ENCODE data around the gene ENPP7. TPM values are rescaled to one million over a fixed set of nuclear protein-coding genes. Genes with fewer than 3 reads are reported as not detected.

ENPP7 gene
- polyA plus RNA-seq, 1 donor (not counting 4 experiments of a cell fraction or from before 2014, with no cell fraction given) = not detected

DNA sequence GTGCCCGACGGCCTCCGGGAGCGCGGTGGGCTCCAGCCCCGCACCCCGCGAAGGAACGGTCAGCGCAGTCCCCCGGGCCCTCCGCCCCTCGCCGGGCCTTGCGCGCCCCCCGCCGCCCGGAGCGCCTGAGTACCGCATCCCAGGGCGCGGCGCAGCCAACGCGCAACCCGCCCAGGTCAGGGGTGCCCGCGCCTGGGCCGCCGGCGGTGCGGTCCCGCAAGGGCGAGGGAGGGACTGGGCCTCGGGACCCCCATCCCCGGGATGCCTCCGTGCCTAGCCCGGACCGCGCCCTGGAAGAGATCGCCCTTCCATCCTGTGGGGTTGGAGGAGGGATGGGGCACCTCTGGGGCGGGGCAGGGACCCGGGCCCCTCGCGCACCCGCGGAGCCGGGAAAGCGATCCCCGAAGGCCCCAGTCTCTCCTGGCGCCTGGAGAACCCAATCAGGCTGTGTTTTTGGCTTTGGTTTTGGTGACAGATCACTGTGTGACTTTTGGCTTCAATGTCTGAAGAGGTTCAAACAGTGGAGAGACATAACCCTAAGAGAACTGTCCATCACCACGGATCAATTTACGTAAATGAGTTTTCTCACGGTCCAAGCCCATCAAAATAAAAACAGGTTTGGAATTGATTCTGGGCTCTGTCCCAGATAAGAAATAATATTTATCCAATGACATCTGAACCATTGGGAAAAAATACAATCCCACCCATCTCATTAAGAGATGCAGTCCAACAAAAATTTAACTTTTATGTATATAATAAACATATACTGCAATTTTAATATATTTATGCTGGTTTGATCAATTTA is 17.8 kb downstream of the ENPP7 start:
- no peak overlapping the region for H3K4me2 ChIP-seq (ENCODE audit: control insufficient read depth, extremely low read depth, insufficient read depth, low read depth, low read length)
- dilution Hi-C loops (cut with MboI; ENCODE audit: extremely low pct_ligation_motif_present, low sequenced_read_pairs) = no loop called here
- H3K9me3 ChIP-seq (ENCODE audit: control insufficient read depth, low read depth, low read length) = no peaks in the 10 kb centered on the region
- no peak for TF ChIP-seq EZH2 (IDR thresholded peaks at IDR 0.05; ENCODE audit: low read length)
- TF ChIP-seq CTCF (optimal IDR thresholded peaks at IDR 0.05 in 1 of 3, IDR thresholded peaks at IDR 0.05 in 1 of 3, conservative IDR thresholded peaks at IDR 0.05 in 1 of 3; ENCODE audit: extremely low read depth in 1 of 3, insufficient read depth in 2 of 3, low read length in 3 of 3) = no peak
- H4K20me1 ChIP-seq (ENCODE audit: control insufficient read depth, extremely low read depth, insufficient read depth, low read length) = no peaks in the 10 kb centered on the region
- no peak overlapping the region for H3K27ac ChIP-seq (ENCODE audit: control insufficient read depth, insufficient read depth, low read length)
- H3K4me3 ChIP-seq (ENCODE audit: control insufficient read depth in 2 of 3, extremely low read depth in 1 of 3, insufficient read depth in 2 of 3, low read depth in 1 of 3, low read length in 3 of 3) = no peak overlapping the region
- no peaks in the 10 kb centered on the region for H3K36me3 ChIP-seq (ENCODE audit: control insufficient read depth in 2 of 2, extremely low read depth in 1 of 2, insufficient read depth in 2 of 2, low read length in 2 of 2)
- H3K9me1 ChIP-seq (ENCODE audit: control insufficient read depth, extremely low read depth, insufficient read depth, low read length) = no peaks in the 10 kb centered on the region
- H3K27me3 ChIP-seq (ENCODE audit: control insufficient read depth, extremely low read depth, insufficient read depth, low read length) = peaks cover 51% of the 10 kb centered on the region
- no peak for FAIRE-seq
- H3K79me2 ChIP-seq (ENCODE audit: control insufficient read depth, insufficient read depth, low read length) = no peaks in the 10 kb centered on the region
- no peak overlapping the region for H2AFZ ChIP-seq (ENCODE audit: control insufficient read depth, low read length)
- DNase-seq (ENCODE audit: low read depth, low spot score) = no peak
- no peak overlapping the region for H3K9ac ChIP-seq (ENCODE audit: control insufficient read depth, extremely low read depth, insufficient read depth, low read length)
- H3K4me1 ChIP-seq (ENCODE audit: control insufficient read depth, extremely low read depth, insufficient read depth, low read length) = no peaks in the 10 kb centered on the region

DNA sequence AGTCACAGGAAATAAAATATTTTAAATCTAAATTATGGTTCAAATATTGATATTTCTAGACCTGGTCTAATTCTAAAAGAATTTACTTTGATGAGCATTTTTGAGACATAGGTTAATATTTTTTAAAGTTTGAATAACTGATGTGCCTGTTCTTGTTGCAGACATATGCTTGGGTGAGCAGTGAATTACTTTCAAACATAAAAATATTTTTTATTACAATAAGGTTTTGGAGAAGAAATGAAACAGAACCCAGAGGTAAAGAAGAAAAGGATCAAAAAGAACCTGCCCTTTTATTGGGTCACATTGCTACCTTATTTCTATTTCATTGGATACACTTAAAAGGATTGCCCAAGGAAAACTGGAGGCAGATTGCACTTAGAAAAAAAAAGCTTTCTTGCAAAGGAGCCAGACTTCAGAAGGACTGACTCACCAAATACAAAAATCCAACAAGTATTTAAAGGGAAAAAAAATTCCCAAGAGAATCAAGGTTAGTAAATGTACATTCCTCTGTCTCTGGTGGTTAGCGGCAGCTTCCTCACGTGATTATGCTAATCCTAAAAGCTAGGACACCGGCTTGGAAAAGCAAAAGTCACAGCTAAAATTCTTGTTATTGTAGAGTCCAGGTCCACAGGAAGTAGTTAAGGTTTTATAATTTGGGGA is 18.5 kb downstream of the ENPP7 start:
- no peaks in the 10 kb centered on the region for H4K20me1 ChIP-seq (ENCODE audit: control insufficient read depth, extremely low read depth, insufficient read depth, low read length)
- H3K4me3 ChIP-seq (ENCODE audit: control insufficient read depth in 2 of 3, extremely low read depth in 1 of 3, insufficient read depth in 2 of 3, low read depth in 1 of 3, low read length in 3 of 3) = no peak overlapping the region
- FAIRE-seq (no peak), DNase-seq (ENCODE audit: low read depth, low spot score) (no peak)
- H3K9me3 ChIP-seq (ENCODE audit: control insufficient read depth, low read depth, low read length) = no peaks in the 10 kb centered on the region
- no peak for TF ChIP-seq EZH2 (IDR thresholded peaks at IDR 0.05; ENCODE audit: low read length)
- TF ChIP-seq CTCF (optimal IDR thresholded peaks at IDR 0.05 in 1 of 3, IDR thresholded peaks at IDR 0.05 in 1 of 3, conservative IDR thresholded peaks at IDR 0.05 in 1 of 3; ENCODE audit: extremely low read depth in 1 of 3, insufficient read depth in 2 of 3, low read length in 3 of 3) = no peak
- H3K9ac ChIP-seq (ENCODE audit: control insufficient read depth, extremely low read depth, insufficient read depth, low read length) = no peak overlapping the region
- H3K79me2 ChIP-seq (ENCODE audit: control insufficient read depth, insufficient read depth, low read length) = no peaks in the 10 kb centered on the region
- dilution Hi-C loops (cut with MboI; ENCODE audit: extremely low pct_ligation_motif_present, low sequenced_read_pairs) = no loop called here
- H3K27ac ChIP-seq (ENCODE audit: control insufficient read depth, insufficient read depth, low read length) = no peak overlapping the region
- H3K9me1 ChIP-seq (ENCODE audit: control insufficient read depth, extremely low read depth, insufficient read depth, low read length) = no peaks in the 10 kb centered on the region
- no peak overlapping the region for H2AFZ ChIP-seq (ENCODE audit: control insufficient read depth, low read length)
- no peak overlapping the region for H3K4me2 ChIP-seq (ENCODE audit: control insufficient read depth, extremely low read depth, insufficient read depth, low read depth, low read length)
- H3K27me3 ChIP-seq (ENCODE audit: control insufficient read depth, extremely low read depth, insufficient read depth, low read length) = peaks cover 49% of the 10 kb centered on the region
- no peaks in the 10 kb centered on the region for H3K36me3 ChIP-seq (ENCODE audit: control insufficient read depth in 2 of 2, extremely low read depth in 1 of 2, insufficient read depth in 2 of 2, low read length in 2 of 2)
- H3K4me1 ChIP-seq (ENCODE audit: control insufficient read depth, extremely low read depth, insufficient read depth, low read length) = no peaks in the 10 kb centered on the region
